Endothelial cell (in vitro differentiated cells): ENCODE measurements around the gene ATP10A. TPM values are rescaled to one million over a fixed set of nuclear protein-coding genes. Genes with fewer than 3 reads are reported as not detected.

Experiments used
- DNase-seq: peaks from one replicate; pipeline ENCODE4 v3.0.0; 2021; ENCODE audit warnings: low spot score
- H3K27ac Mint-ChIP-seq: one replicate; pipeline ENCODE4 v1.8.0; 2021; ENCODE audit warnings: mixed read lengths, inconsistent platforms; ENCODE audit not compliant: unreplicated experiment
- H3K27me3 Mint-ChIP-seq: one replicate; pipeline ENCODE4 v1.8.0; 2021; ENCODE audit warnings: mild to moderate bottlenecking, moderate library complexity, mixed read lengths, inconsistent platforms; ENCODE audit not compliant: unreplicated experiment
- H3K36me3 Mint-ChIP-seq: one replicate; pipeline ENCODE4 v1.8.0; 2021; ENCODE audit warnings: mild to moderate bottlenecking, low read depth, mixed read lengths, inconsistent platforms; ENCODE audit not compliant: unreplicated experiment
- H3K4me1 Mint-ChIP-seq: one replicate; pipeline ENCODE4 v1.8.0; 2021; ENCODE audit warnings: mild to moderate bottlenecking, mixed read lengths, inconsistent platforms; ENCODE audit not compliant: unreplicated experiment
- H3K4me3 Mint-ChIP-seq: one replicate; pipeline ENCODE4 v1.8.0; 2021; ENCODE audit warnings: mild to moderate bottlenecking, mixed read lengths, inconsistent platforms; ENCODE audit not compliant: unreplicated experiment
- H3K9me3 Mint-ChIP-seq: one replicate; pipeline ENCODE4 v1.8.0; 2021; ENCODE audit warnings: mixed read lengths, inconsistent platforms; ENCODE audit not compliant: unreplicated experiment
- CTCF ChIP-seq: fragments of 200-600 bp; sonication (generic); IDR thresholded peaks from one replicate; pipeline ENCODE4 v1.5.0; 2021; ENCODE audit warnings: antibody characterized with exemption; ENCODE audit not compliant: unreplicated experiment
- total RNA-seq: library from RNA; stranded (reverse); fragmentation: NEBNext Ultra II Directional; extraction: Animal tissue kit (Norgen Biotek cat#: 25700); gene quantifications from one replicate; pipeline ENCODE4 v1.2.1, GENCODE V29; 2021; ENCODE audit not compliant: unreplicated experiment

Gene ATP10A
- total RNA-seq, 1 donor from 2014 or later, result 0.13 TPM

- no peak for TF ChIP-seq CTCF
- no peak overlapping the region for H3K27ac Mint-ChIP-seq
- no peaks in the 10 kb centered on the region for H3K36me3 Mint-ChIP-seq
- no peaks in the 10 kb centered on the region for H3K9me3 Mint-ChIP-seq
- H3K4me3 Mint-ChIP-seq, result no peak overlapping the region
- H3K27me3 Mint-ChIP-seq, result no peaks in the 10 kb centered on the region
- no peak for DNase-seq
- no peaks in the 10 kb centered on the region for H3K4me1 Mint-ChIP-seq
These were observed 157.6 kb downstream of the ATP10A start for GRCh38 chr15:25705433-25706115.

GRCh38 chr15:25703726-25704125 is 159.4 kb downstream of the ATP10A start:
- H3K36me3 Mint-ChIP-seq, result no peaks in the 10 kb centered on the region
- H3K4me1 Mint-ChIP-seq, result no peaks in the 10 kb centered on the region
- no peak overlapping the region for H3K27ac Mint-ChIP-seq
- no peak for TF ChIP-seq CTCF
- H3K4me3 Mint-ChIP-seq, result no peak overlapping the region
- no peaks in the 10 kb centered on the region for H3K9me3 Mint-ChIP-seq
- H3K27me3 Mint-ChIP-seq, result peaks cover 3% of the 10 kb centered on the region
- DNase-seq, result no peak

GRCh38 chr15:25701721-25702465 is 161.2 kb downstream of the ATP10A start:
- no peaks in the 10 kb centered on the region for H3K9me3 Mint-ChIP-seq
- no peak overlapping the region for H3K4me3 Mint-ChIP-seq
- H3K27me3 Mint-ChIP-seq, result peaks cover 3% of the 10 kb centered on the region
- H3K36me3 Mint-ChIP-seq, result no peaks in the 10 kb centered on the region
- H3K27ac Mint-ChIP-seq, result no peak overlapping the region
- no peaks in the 10 kb centered on the region for H3K4me1 Mint-ChIP-seq
- no peak for DNase-seq
- no peak for TF ChIP-seq CTCF

GRCh38 chr15:25700916-25701315 is 162.2 kb downstream of the ATP10A start:
- peaks cover 3% of the 10 kb centered on the region for H3K27me3 Mint-ChIP-seq
- no peaks in the 10 kb centered on the region for H3K9me3 Mint-ChIP-seq
- H3K4me1 Mint-ChIP-seq, result no peaks in the 10 kb centered on the region
- TF ChIP-seq CTCF, result no peak
- H3K27ac Mint-ChIP-seq, result no peak overlapping the region
- H3K36me3 Mint-ChIP-seq, result no peaks in the 10 kb centered on the region
- no peak for DNase-seq
- no peak overlapping the region for H3K4me3 Mint-ChIP-seq

- no peak for TF ChIP-seq CTCF
- Mint-ChIP-seq H3K36me3 (no peaks in the 10 kb centered on the region), H3K27ac (no peak overlapping the region), H3K9me3 (no peaks in the 10 kb centered on the region), H3K27me3 (peaks cover 5% of the 10 kb centered on the region), H3K4me3 (no peak overlapping the region), H3K4me1 (no peaks in the 10 kb centered on the region)
- DNase-seq, result no peak
These were observed 165.5 kb downstream of the ATP10A start for GRCh38 chr15:25697586-25697985.
